Activated CD4-positive, alpha-beta T cell treated with anti-CD3 and anti-CD28 coated beads for 48 hours (primary cell): ENCODE results near the gene IL17RC.
"Not testable (repeated sequence)": the region's sequence is repeated elsewhere in the genome, so short reads cannot be mapped to it uniquely, and the experiment has no call there.

ENCODE experiments used
- DNase-seq: peaks from one replicate; pipeline ENCODE4 v3.0.0-alpha.2; 2020

IL17RC gene

GRCh38 chr3:9896755-9897407 is 20.0 kb upstream of the IL17RC start:
- not testable (repeated sequence) for DNase-seq

- DNase-seq: no peak
Measured at GRCh38 chr3:9897408-9898372, 19.2 kb upstream of the IL17RC start.

DNA sequence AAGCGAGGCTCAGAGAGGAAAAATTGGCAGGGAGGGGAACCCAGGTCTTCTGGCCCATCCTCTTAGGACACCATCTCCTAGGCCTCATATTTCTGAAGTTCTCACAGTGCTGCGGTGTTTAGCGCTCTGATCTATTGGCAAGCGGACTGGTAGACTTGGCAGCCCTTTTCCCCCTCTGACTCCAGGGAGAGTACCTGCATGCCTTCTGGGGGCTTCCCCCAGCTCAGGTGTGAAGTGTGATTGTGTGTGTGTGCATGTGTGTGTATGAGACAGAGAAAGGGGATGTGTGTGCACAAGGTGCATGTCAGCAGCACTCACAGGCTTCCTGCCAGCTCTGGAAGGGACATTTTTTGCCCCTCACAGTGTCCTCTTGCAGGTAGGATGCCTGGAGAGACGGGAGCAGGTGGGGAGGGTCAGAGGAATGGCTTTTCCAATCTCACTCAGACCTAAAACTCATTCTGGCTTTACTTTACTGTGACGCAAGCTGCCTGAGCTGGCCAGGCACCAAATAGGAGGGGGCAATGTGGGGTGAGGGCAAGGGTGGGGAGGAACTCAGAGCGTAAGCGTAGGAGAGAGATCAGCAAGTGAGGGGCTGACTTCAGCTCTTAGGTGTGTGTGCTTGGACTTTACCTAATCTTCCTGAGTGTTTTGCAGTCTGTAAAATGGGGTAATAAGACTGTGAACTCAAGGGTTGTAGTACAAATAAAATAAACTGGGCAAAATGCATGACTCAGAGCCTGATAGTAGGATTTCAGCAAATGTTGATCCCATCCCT is 18.2 kb upstream of the IL17RC start:
- DNase-seq: no peak

DNA sequence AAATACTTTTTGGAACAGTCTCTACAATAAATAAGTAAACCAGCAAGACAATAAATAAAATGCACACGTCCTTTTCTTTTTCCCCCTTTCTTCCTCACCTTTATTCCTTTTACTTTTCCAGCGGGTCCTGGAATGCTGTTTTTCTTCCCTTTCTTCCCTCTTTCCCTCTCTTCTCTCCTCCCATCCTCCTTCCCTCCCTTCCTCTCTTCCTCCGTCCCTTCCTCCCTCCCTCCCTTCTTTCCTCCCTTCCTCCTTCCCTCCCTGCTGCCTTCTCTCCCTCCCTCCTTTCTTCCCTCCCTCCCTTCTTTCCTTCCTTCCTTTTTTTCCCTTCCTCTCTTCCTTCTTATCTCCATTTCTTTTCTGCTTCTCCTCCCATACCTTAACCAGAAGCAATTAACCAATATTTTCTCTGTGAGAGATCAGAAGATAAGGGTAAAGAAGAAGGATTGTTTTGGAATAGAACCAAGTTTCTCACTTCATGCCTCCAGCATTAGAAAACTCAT is 17.6 kb upstream of the IL17RC start:
- DNase-seq: no peak

- not testable (repeated sequence) for DNase-seq
Measured at GRCh38 chr3:9900965-9901415, 15.9 kb upstream of the IL17RC start.

DNA sequence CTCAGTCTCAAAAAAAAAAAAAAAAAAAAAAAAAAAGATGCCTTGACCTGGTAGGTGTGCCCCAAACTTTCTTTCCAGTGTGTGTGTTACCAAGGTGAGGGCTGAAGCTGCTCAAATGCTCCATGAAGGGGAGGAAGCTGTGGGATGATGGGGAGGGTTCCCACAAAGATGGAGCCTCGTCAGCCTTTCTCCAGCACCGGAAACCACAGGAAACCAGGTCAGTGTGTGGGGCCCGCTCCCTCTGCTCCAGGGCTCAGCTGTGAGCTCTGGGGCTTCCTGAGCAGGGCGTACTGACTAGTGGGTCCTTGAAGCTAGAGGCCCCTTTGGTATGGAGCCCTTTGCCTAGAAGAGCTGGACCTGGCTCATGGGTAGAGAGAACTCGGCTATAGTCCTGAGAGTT is 14.9 kb upstream of the IL17RC start:
- DNase-seq: peak; percentile 51

- peak; percentile 23 for DNase-seq
Measured at GRCh38 chr3:9902372-9903237, 14.3 kb upstream of the IL17RC start, which contains the start of gene IL17RE. IL17RE (plus strand) TSS chr3:9902848; CDS start chr3:9902933, 85 bp downstream.

- peak; percentile 30 for DNase-seq
Measured at GRCh38 chr3:9903238-9903624, 13.7 kb upstream of the IL17RC start.

DNA sequence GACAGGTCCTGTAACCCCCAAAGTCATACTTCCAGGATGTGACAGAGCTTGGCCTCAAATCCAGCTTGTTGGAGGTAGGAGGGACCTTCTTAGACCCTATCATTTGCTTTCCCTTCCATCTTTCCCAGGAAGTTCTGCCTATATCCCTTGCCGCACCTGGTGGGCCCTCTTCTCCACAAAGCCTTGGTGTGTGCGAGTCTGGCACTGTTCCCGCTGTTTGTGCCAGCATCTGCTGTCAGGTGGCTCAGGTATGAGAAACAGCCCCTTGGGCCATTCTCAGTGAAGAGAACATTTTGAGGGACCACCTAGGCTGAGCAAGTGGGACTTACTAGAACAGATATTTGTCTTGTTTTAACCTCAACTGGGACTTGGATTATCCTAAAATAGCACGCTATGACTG is 13.0 kb upstream of the IL17RC start:
- no peak for DNase-seq

DNA sequence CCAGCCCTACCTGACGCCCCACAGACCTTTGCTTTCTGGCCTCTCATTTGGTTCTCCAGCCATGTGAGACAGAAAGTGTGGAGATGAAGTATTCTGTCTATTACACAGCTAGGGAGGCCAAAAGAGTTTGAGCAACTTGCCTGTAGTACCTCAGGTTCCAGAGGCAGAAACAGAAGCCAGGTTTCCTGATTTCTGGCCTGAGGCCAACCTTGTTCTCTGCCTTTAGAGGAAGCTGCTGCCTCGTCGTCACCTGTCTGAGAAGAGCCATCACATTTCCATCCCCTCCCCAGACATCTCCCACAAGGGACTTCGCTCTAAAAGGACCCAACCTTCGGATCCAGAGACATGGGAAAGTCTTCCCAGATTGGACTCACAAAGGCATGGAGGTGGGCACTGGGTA is 10.4 kb upstream of the IL17RC start:
- DNase-seq: no peak

GRCh38 chr3:9908286-9908685 is 8.6 kb upstream of the IL17RC start:
- no peak for DNase-seq

DNA sequence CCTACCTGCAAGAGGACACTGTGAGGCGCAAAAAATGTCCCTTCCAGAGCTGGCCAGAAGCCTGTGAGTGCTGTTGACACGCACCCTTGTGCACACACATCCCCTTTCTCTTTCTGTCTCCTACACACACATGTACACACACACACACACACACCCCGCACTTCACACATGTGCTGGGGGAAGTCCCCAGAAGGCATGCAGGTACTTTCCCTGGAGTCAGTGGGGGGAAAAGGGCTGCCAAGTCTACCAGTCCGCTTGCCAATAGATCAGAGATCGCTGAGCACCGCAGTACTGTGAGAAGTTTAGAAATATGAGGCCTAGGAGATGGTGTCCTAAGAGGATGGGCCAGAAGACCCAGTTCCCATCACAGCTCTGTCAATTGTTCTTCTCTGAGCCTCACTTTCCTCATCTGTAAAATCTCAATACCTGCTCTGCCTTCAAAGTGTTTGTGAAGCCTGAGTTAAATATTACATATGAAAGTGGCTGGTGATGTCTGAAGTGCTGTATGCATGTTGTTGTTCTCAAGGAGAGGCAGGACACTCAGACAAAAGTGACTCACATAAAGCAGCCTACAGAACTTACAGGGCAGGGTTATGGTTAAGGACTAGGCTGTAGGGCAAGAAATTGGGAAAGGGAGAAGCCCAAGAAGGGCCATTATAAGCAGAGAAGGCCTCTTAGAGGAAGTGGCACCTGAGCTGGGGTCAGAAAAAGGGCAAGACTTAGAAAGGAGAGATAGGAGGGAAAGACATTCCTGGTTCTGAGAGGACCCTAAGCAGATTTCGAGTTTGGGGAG is 7.5 kb upstream of the IL17RC start:
- peak; percentile 32 for DNase-seq

DNA sequence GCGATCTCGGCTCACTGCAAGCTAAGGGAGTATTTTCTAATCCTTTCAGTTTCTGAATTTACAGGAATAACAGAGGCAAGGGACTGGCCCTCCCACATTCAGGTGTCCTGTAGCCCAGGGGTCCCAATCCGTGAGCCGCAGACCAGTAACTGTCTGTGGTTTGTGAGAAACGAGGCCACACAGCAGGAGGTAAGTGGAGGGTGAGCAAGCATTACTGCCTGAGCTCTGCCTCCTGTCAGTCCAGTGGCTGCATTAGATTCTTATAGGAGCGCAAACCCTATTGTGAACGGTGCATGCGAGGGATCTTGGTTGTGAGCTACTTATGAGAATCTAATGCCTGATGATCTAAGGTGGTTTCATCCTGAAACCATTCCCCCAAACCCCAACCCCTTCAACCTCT is 5.0 kb upstream of the IL17RC start:
- no peak for DNase-seq

GRCh38 chr3:9912294-9912935 is 4.5 kb upstream of the IL17RC start:
- DNase-seq: peak; percentile 16

DNA sequence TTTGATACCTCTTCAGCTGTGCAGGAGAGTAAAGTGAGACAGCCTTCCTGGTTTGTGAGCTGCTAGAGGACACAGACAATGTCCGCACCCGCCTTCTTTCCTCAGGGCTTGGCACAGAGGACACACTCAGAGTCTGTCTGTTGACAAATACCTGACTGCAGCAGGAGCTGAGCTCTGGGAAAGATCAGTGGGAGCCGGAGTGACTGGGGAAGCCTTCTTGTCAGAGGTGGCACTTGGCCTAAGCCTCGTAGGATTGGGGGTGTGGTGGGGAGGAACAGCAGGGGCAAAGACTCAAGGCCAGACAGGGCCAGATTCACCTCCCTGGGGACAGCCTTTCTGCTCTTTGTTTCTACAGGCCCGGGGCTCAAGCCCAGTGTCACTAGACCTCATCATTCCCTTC is 3.3 kb upstream of the IL17RC start:
- DNase-seq: no peak

GRCh38 chr3:9914011-9914410 is 2.9 kb upstream of the IL17RC start:
- DNase-seq: no peak

GRCh38 chr3:9914559-9915253 is 2.2 kb upstream of the IL17RC start:
- no peak for DNase-seq

DNA sequence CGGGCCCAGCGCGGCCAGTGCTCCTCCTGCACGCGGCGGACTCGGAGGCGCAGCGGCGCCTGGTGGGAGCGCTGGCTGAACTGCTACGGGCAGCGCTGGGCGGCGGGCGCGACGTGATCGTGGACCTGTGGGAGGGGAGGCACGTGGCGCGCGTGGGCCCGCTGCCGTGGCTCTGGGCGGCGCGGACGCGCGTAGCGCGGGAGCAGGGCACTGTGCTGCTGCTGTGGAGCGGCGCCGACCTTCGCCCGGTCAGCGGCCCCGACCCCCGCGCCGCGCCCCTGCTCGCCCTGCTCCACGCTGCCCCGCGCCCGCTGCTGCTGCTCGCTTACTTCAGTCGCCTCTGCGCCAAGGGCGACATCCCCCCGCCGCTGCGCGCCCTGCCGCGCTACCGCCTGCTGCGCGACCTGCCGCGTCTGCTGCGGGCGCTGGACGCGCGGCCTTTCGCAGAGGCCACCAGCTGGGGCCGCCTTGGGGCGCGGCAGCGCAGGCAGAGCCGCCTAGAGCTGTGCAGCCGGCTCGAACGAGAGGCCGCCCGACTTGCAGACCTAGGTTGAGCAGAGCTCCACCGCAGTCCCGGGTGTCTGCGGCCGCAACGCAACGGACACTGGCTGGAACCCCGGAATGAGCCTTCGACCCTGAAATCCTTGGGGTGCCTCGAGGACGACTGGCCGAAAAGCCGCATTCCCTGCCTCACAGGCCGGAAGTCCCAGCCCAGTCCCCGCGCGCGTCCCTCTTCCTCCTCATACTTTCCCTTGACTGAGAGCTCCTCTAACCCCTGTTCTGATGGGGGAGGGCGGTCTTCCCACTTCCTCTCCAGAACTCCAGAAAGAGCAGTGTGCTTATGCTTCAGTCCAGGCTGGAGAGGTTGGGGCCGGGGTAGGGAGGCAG is 1.4 kb upstream of the IL17RC start:
- DNase-seq: peak; percentile 58

DNA sequence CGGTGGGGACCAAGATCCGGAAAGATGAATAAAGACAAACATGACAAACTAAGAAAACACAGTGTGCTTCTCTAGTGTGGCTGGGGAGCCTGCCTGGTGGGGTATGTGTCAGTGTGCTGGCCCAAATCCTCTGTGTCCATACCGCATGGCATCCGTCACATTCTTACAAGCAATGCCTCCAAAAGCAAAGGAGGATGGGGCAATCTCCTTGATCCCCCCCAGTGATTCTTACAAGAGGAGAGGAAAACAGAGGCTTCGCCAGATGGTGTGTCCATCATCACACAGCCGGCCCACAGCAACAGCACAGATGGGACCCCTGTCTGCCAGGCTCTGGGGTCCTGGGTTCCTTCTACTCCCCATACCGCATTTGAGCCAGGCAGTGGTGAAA is 558 bp upstream of the IL17RC start:
- no peak for DNase-seq
